Measurements from ENCODE around the gene PSG5.
"Not testable (repeated sequence)": the region's sequence is repeated elsewhere in the genome, so short reads cannot be mapped to it uniquely, and the experiment has no call there.

PSG5 gene

DNA sequence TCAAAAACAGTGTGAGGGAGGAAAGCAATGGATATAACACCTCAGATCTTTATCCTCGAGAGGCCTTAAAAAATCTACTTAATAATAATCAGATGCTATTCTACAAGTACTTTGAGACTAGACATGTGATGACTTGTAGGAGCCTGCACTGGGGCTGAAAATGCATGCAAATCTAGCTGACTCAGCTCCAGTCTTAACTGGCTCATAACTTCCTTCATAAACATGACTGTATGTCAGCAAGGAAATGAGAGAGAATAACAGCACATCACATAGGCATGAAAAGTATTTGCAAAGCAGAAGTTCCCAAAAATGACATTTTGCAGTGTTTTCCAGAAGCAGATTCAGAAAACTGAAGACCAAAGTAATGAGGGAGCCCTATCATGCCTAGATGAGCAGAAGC, 38.1 kb downstream of the PSG5 start:
- Histone ChIP-seq H3K36me3 (no peaks in the 10 kb centered on the region), H3K27me3 (ENCODE audit: insufficient read depth, low read depth, severe bottlenecking) (peaks cover 22% of the 10 kb centered on the region), H3K4me3 (ENCODE audit: low read depth, low read length) (no peak overlapping the region), H3K9me3 (ENCODE audit: severe bottlenecking) (no peaks in the 10 kb centered on the region), H3K27ac (no peak overlapping the region)
- DNase-seq, result no peak
- TF ChIP-seq, protein P1, sequence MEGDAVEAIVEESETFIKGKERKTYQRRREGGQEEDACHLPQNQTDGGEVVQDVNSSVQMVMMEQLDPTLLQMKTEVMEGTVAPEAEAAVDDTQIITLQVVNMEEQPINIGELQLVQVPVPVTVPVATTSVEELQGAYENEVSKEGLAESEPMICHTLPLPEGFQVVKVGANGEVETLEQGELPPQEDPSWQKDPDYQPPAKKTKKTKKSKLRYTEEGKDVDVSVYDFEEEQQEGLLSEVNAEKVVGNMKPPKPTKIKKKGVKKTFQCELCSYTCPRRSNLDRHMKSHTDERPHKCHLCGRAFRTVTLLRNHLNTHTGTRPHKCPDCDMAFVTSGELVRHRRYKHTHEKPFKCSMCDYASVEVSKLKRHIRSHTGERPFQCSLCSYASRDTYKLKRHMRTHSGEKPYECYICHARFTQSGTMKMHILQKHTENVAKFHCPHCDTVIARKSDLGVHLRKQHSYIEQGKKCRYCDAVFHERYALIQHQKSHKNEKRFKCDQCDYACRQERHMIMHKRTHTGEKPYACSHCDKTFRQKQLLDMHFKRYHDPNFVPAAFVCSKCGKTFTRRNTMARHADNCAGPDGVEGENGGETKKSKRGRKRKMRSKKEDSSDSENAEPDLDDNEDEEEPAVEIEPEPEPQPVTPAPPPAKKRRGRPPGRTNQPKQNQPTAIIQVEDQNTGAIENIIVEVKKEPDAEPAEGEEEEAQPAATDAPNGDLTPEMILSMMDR (IDR thresholded peaks at IDR 0.05; ENCODE audit: low read depth, low read length), result no peak

DNA sequence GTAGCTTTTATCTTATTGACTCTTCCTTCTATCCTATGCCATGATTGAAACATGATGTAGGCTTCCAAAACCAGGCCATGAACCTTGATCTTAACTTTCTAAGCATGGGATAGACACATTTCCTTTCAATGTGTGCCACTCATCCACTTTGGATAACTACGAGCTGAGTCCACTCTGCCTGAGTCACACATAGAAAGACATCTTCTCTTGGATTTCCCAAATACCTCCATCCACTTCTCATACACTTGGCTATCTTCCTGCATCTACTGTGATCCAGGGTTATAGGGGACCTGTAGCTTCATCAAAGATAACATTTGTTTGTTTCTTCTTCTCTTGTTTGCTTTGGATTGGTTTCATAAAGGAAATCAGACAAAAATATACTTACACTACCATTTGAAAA, 44.6 kb downstream of the PSG5 start:
- not testable (repeated sequence) for H3K36me3 ChIP-seq; H3K4me3 ChIP-seq (ENCODE audit: low read depth, low read length); DNase-seq; H3K27ac ChIP-seq; H3K9me3 ChIP-seq (ENCODE audit: severe bottlenecking)
- H3K27me3 ChIP-seq (ENCODE audit: insufficient read depth, low read depth, severe bottlenecking), result peaks cover 30% of the 10 kb centered on the region

DNA sequence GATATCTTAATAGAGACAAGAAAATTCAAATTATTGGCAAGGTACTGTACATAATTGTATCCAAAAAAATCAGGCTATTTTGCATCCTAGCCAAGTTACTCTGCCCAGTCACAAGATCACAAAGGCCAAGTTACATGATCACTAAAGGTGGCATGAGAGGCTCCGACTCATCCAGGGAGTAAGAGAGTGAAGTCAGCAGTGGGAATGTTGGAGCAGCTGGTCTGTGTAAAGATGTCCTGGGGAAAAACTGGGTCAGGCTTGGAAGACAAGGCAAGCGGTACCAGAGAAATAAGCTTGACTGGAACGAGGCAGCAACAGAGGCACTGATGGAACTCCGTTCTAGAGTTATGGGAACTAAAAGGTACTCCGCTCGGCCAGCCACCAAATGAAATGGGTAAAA, 53.6 kb downstream of the PSG5 start:
- H3K36me3 ChIP-seq, result no peaks in the 10 kb centered on the region
- no peak overlapping the region for H3K4me3 ChIP-seq (ENCODE audit: low read depth, low read length)
- no peaks in the 10 kb centered on the region for H3K9me3 ChIP-seq (ENCODE audit: severe bottlenecking)
- peaks cover 48% of the 10 kb centered on the region for H3K27me3 ChIP-seq (ENCODE audit: insufficient read depth, low read depth, severe bottlenecking)
- TF ChIP-seq, protein P1 (IDR thresholded peaks at IDR 0.05; ENCODE audit: low read depth, low read length), result no peak
- no peak for DNase-seq
- H3K27ac ChIP-seq, result no peak overlapping the region

DNA sequence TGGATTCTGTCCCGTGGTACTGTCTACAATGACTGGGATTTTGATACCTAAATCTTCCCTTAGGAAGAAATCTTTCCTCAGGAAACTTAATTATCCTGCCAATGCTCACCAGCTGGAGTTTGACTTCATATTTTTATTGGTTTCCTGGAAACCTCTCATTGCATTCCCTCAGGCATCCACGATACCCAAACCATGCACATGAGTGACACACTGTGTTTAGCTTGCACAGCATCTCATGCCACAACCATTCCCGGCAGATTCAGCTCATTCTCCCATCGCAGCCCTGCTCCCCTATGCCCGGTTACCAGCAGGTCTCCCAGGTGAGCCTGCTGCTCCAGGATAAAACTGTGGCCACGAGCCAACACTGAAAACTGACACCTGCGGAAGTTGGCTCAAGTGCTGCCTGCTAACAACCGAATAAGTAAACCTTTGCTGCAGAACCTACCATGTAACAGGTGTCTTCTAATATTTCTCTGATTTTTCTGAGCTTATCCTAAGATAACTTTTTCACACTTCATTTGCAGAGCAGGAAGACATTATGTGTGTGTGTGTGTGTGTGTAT, 55.0 kb downstream of the PSG5 start:
- H3K36me3 ChIP-seq; H3K27ac ChIP-seq; H3K4me3 ChIP-seq (ENCODE audit: low read depth, low read length); DNase-seq; H3K9me3 ChIP-seq (ENCODE audit: severe bottlenecking): not testable (repeated sequence)
- peaks cover 48% of the 10 kb centered on the region for H3K27me3 ChIP-seq (ENCODE audit: insufficient read depth, low read depth, severe bottlenecking)

DNA sequence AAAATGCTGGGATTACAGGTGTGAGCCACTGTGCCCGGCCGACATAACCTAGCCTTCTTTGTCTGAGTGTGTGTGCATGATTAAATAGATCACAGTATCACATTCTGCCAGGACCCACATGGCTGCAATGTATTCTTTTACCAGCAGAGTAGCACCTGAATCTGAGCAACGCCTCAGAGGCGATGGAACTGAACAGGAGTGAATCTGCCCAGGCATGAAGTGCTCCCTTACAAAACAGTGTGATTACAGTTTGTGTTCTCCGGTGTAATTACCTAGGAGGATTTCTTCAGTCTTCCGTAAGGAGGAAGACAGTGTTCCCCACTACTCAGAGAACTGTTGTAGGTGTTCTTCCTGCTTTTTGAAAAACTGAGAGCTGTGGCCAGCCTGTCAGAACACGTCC, 57.1 kb downstream of the PSG5 start:
- H3K27ac ChIP-seq; DNase-seq; H3K4me3 ChIP-seq (ENCODE audit: low read depth, low read length); H3K36me3 ChIP-seq; H3K9me3 ChIP-seq (ENCODE audit: severe bottlenecking): not testable (repeated sequence)
- peaks cover 49% of the 10 kb centered on the region for H3K27me3 ChIP-seq (ENCODE audit: insufficient read depth, low read depth, severe bottlenecking)

DNA sequence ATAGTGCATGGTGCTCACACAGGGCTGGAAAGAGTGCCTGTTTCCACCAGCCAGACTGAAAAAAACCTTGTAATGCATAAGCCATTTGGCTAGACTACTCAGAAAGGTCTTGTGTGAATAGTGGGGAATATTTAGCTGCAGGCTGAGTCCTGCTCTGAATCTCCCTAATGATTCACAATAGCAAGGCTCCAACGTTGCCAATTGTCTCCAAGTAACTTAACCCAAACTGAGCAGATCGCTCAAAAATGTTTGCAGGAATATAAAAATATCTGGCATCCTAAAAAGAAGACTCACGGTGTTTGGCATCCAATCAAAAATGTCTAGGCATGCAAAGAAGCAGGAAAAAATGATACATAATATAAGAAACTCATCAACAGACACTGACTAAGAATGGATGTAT, 59.0 kb downstream of the PSG5 start:
- not testable (repeated sequence) for H3K4me3 ChIP-seq (ENCODE audit: low read depth, low read length); H3K9me3 ChIP-seq (ENCODE audit: severe bottlenecking); DNase-seq; H3K27ac ChIP-seq; H3K36me3 ChIP-seq
- peaks cover 57% of the 10 kb centered on the region for H3K27me3 ChIP-seq (ENCODE audit: insufficient read depth, low read depth, severe bottlenecking)

DNA sequence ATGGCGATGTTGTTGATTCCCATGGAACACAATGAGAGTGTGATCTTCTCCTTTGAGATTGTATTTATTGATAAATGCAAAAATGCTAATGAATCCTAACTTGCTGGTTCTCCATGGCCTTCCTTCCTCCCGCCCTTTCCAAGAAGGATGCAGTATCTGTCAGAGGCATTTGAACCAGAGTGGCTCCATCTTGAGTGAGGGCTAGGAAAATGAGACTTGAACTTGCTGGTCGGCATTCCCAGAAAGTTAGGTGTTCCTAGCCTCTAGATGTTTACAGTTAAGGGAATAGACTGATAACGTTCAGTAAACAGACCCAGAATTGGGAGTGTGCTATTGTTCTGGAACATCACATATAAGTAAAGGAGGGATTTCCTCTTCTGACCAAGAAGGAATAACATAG, 59.6 kb downstream of the PSG5 start:
- TF ChIP-seq, protein P1 (IDR thresholded peaks at IDR 0.05; ENCODE audit: low read depth, low read length), result no peak
- Histone ChIP-seq H3K36me3 (no peaks in the 10 kb centered on the region), H3K27ac (no peak overlapping the region), H3K27me3 (ENCODE audit: insufficient read depth, low read depth, severe bottlenecking) (peaks cover 60% of the 10 kb centered on the region), H3K4me3 (ENCODE audit: low read depth, low read length) (no peak overlapping the region), H3K9me3 (ENCODE audit: severe bottlenecking) (no peaks in the 10 kb centered on the region)
- DNase-seq, result no peak

DNA sequence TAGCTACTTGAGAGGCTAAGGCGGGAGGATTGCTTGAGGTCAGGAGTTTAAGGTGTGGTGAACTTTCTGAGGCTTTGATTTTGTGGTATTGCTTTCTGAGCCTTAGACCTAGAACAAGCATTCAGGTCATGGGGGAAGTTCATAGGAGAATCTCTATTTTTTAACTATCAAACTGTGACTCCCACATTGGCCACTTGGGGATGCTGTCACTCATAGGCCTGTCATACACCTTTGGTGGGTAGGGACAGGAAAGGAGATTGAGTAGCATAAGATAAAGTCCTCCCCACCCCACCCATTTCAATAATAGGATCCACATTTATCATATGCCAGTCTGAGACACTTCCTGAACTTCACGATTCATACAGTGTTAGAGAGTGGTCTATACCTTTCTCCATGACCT, 62.0 kb downstream of the PSG5 start:
- peaks cover 61% of the 10 kb centered on the region for H3K27me3 ChIP-seq (ENCODE audit: insufficient read depth, low read depth, severe bottlenecking)
- no peak overlapping the region for H3K27ac ChIP-seq
- H3K36me3 ChIP-seq, result no peaks in the 10 kb centered on the region
- no peak for DNase-seq
- H3K9me3 ChIP-seq (ENCODE audit: severe bottlenecking), result no peaks in the 10 kb centered on the region
- TF ChIP-seq, protein P1 (IDR thresholded peaks at IDR 0.05; ENCODE audit: low read depth, low read length), result peak; percentile 26; the same call in 1 of the 2 replicates
- no peak overlapping the region for H3K4me3 ChIP-seq (ENCODE audit: low read depth, low read length)

DNA sequence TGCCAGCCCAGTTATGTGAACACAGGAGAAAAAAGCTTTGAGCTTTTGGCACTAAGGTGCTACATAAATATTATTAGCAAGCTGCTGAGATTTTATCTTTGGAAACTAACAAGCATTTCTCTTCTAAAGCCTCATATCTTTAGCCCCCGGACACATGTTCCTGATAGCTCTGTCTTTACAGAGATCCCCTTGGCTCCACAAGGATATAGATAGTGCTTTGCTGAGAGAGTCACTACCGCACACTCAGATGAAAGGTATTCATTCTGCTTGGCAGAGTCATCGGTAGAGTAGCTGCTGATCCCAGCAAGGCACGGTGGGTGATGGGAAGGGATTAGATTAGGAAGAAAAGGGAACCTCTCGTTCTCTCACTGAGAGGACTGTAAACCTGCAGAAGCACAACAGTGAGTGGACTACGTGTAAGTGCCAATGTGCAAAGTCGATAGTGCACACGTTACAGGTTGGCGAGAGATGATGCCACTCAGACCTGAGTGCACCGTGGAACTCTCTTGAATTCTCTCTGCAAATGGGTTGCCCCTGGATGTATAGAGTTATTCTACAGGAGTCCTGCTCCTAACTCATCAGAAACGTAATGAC, 65.8 kb downstream of the PSG5 start:
- H3K27me3 ChIP-seq (ENCODE audit: insufficient read depth, low read depth, severe bottlenecking), result peaks cover 39% of the 10 kb centered on the region
- not testable (repeated sequence) for H3K9me3 ChIP-seq (ENCODE audit: severe bottlenecking); H3K27ac ChIP-seq; H3K4me3 ChIP-seq (ENCODE audit: low read depth, low read length); H3K36me3 ChIP-seq; DNase-seq

DNA sequence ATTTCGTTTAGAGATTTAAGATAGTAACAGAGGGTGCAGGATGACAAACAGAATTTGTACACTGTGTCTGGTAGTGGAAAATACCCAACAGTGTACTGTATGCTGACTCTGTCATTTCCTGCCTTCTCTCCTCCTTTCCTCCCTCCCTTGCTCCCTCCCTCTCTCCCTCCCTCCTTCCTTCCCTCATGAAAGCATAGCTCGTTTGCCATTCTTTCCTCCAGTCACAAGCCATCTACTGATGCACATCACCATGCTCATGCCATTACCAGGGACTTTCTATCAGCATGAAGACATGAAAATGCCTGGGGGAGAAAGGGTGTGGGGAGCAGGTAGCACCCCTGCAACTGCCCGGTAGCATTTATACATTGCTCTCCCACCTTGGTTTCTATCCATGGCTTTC, 66.8 kb downstream of the PSG5 start:
- not testable (repeated sequence) for DNase-seq; H3K4me3 ChIP-seq (ENCODE audit: low read depth, low read length); H3K36me3 ChIP-seq; H3K27ac ChIP-seq; H3K9me3 ChIP-seq (ENCODE audit: severe bottlenecking)
- peaks cover 33% of the 10 kb centered on the region for H3K27me3 ChIP-seq (ENCODE audit: insufficient read depth, low read depth, severe bottlenecking)

Data from WERI-Rb-1 (cell line).